ENCODE results near the gene CPED1.

DNA sequence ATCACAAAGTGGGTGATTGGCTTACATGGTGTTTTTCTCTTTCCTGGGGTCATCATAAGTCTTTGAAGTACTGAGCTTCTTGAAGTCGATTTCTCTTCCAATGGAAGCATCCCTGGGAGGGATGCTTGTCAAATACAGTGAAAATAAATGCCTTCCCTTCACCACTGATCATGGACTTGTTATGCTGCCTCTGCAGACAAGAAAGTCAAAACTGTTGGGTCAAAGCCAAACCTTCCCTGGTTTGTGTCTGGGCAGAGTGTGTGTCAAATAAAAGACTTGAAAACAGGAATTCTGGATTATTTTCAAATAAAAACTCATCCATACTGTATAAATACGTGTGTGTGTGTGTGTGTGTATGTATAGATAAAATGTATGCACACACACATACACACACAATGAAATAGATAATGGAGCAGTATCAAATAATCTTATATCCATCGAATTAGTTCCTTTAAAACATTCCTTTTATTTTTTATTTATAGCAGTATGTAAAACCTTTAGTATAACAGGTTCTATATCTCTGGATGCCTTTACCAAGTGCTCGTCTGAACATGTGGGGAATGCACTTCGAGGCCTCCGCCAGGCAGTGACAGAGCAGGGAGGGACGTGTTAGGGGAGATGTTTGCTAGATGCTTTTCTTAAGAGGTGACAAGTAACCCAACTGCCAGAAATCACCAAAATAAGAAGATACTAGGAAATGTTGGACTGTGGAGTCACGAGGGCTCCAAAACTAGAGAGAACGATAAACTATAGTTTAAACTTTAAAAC lies 313.1 kb downstream of the CPED1 start:
- TF ChIP-seq CTCF (IDR thresholded peaks at IDR 0.05; ENCODE audit: poor library complexity, severe bottlenecking) (no peak), RAD21 (conservative IDR thresholded peaks at IDR 0.05) (no peak), EP300 (conservative IDR thresholded peaks at IDR 0.05; ENCODE audit: poor library complexity, severe bottlenecking) (no peak), MXI1 (conservative IDR thresholded peaks at IDR 0.05; ENCODE audit: poor library complexity, severe bottlenecking) (no peak), EZH2 (IDR thresholded peaks at IDR 0.05; ENCODE audit: borderline replicate concordance, insufficient read depth, low read length, poor library complexity, severe bottlenecking) (no peak), SMC3 (conservative IDR thresholded peaks at IDR 0.05; ENCODE audit: poor library complexity) (no peak), TAF1 (IDR thresholded peaks at IDR 0.05; ENCODE audit: low read depth) (no peak)
